PC-3 (cell line): ENCODE results near the gene LUC7L3. TPM values are rescaled to one million over a fixed set of nuclear protein-coding genes. Genes with fewer than 3 reads are reported as not detected.

ENCODE experiments used
- ATAC-seq: fragments of 200-7000 bp; cut with Tn5 transposase; 2 replicates; pipeline ENCODE4 v1.9.1; 2020; ENCODE audit warnings: mild to moderate bottlenecking, moderate library complexity
- BruUV-seq: library from RNA; stranded (reverse); fragments of 400-500 nt; replicated peaks from 2 replicates; lab custom pipeline; 2021; lab: Mats Ljungman, UMichigan
- CTCF ChIA-PET: fragments of 300-600 bp; sonication (Branson Sonifier 250); formaldehyde crosslinking; loops from one replicate; lab custom pipeline; 2022; ENCODE audit warnings: antibody characterized with exemption; lab: Charles Lee
- POLR2A ChIA-PET: fragments of 300-600 bp; sonication (Branson Sonifier 250); formaldehyde crosslinking; loops from one replicate; lab custom pipeline; 2022; ENCODE audit warnings: antibody characterized with exemption; ENCODE audit not compliant: unreplicated experiment; lab: Charles Lee
- DNase-seq: peaks from one replicate; pipeline ENCODE4 v3.0.0-alpha.2; 2015
- H2AFZ ChIP-seq: fragments of 300-600 bp; sonication (generic); 2 replicates; pipeline ENCODE4 v1.6.0; 2016; ENCODE audit warnings: antibody characterized with exemption, low read length
- H3F3A ChIP-seq: fragments of 300-600 bp; sonication (generic); one replicate; pipeline ENCODE4 v1.6.0; 2017; ENCODE audit warnings: antibody characterized with exemption, low read length, control low read depth, mild to moderate bottlenecking; ENCODE audit not compliant: unreplicated experiment
- H3K27ac ChIP-seq: fragments of 300-600 bp; sonication (generic); 2 replicates; pipeline ENCODE4 v1.5.1; 2016; ENCODE audit warnings: mild to moderate bottlenecking, low read length
- H3K27me3 ChIP-seq: fragments of 300-600 bp; sonication (generic); 2 replicates; pipeline ENCODE4 v1.6.1; 2016; ENCODE audit warnings: low read length, mixed read lengths
- H3K36me3 ChIP-seq: fragments of 300-600 bp; sonication (generic); 2 replicates; pipeline ENCODE4 v1.6.1; 2016; ENCODE audit warnings: low read depth, mixed run types, low read length, mixed read lengths
- H3K4me1 ChIP-seq: fragments of 300-600 bp; sonication (generic); 2 replicates; pipeline ENCODE4 v1.5.1; 2016; ENCODE audit warnings: low read length; ENCODE audit not compliant: insufficient read depth
- H3K4me2 ChIP-seq: fragments of 300-600 bp; sonication (generic); 2 replicates; pipeline ENCODE4 v1.6.0; 2016; ENCODE audit warnings: low read length
- H3K4me3 ChIP-seq: fragments of 300-600 bp; sonication (generic); 2 replicates; pipeline ENCODE4 v1.5.1; 2016; ENCODE audit warnings: mild to moderate bottlenecking, low read length, mixed read lengths
- H3K79me2 ChIP-seq: fragments of 300-600 bp; sonication (generic); 2 replicates; pipeline ENCODE4 v1.6.1; 2017; ENCODE audit warnings: low read length, mixed read lengths
- H3K9ac ChIP-seq: fragments of 300-600 bp; sonication (generic); 2 replicates; pipeline ENCODE4 v1.6.0; 2016; ENCODE audit warnings: mild to moderate bottlenecking, low read length
- H3K9me2 ChIP-seq: fragments of 300-600 bp; sonication (generic); replicated peaks from 2 replicates; pipeline ENCODE4 v1.6.1; 2016; ENCODE audit warnings: mixed run types, low read length, mixed read lengths
- H3K9me3 ChIP-seq: fragments of 300-600 bp; sonication (generic); 2 replicates; pipeline ENCODE4 v1.6.1; 2016; ENCODE audit warnings: low read length, mixed read lengths
- H4K20me1 ChIP-seq: fragments of 300-600 bp; sonication (generic); 2 replicates; pipeline ENCODE4 v1.6.1; 2016; ENCODE audit warnings: low read length, mixed read lengths
- CTCF ChIP-seq: fragments of 300-600 bp; sonication (generic); conservative IDR thresholded peaks from 2 replicates; pipeline ENCODE4 v1.5.1; 2017; ENCODE audit warnings: antibody characterized with exemption, low read depth, mild to moderate bottlenecking, low read length
- EZH2 ChIP-seq: fragments of 300-600 bp; sonication (generic); IDR thresholded peaks from one replicate; pipeline ENCODE4 v1.6.1; 2017; ENCODE audit warnings: antibody characterized with exemption, mild to moderate bottlenecking, low read length; ENCODE audit not compliant: unreplicated experiment
- EZH2phosphoT487 ChIP-seq: fragments of 300-600 bp; sonication (generic); IDR thresholded peaks from 2 replicates; pipeline ENCODE4 v1.6.1; 2018; ENCODE audit warnings: mild to moderate bottlenecking, antibody characterized with exemption, low read length, borderline replicate concordance
- intact Hi-C: fragments of 100-400 bp; cut with micrococcal nuclease; formaldehyde crosslinking; loops from 2 replicates; pipeline ENCODE4 v1.9.0; 2023
- total RNA-seq: library from RNA; depleted of rRNA; stranded (reverse); fragments of >200 nt; gene quantifications from 2 replicates; pipeline ENCODE4 v1.2.3, GENCODE V29; 2014

LUC7L3 gene
- total RNA-seq, 1 experiment from 2014 or later, result 43.0 TPM

GRCh38 chr17:50689956-50690886, 29.2 kb upstream of the LUC7L3 start:
- peak overlapping the region; percentile 24 for H3K4me2 ChIP-seq
- no peak for ATAC-seq

GRCh38 chr17:50690887-50691549, 28.4 kb upstream of the LUC7L3 start:
- peak overlapping the region; percentile 86 for H3K27ac ChIP-seq
- POLR2A ChIA-PET, result interaction anchor here (0.6 kb wide), 1 partner anchor 61 kb away, joined by 6 read pairs; no protein-coding TSS in a partner anchor

More at GRCh38 chr17:50689956-50690886, 29.2 kb upstream of the LUC7L3 start:
- Histone ChIP-seq H3K79me2 (peaks cover 7% of the 10 kb centered on the region), H4K20me1 (no peaks in the 10 kb centered on the region), H3K27ac (no peak overlapping the region), H3K9me2 (no peaks in the 10 kb centered on the region), H3F3A (peaks cover 17% of the 10 kb centered on the region), H3K4me3 (no peak overlapping the region), H3K4me1 (peaks cover 86% of the 10 kb centered on the region), H3K9ac (no peak overlapping the region), H3K27me3 (no peaks in the 10 kb centered on the region), H3K36me3 (peaks cover 6% of the 10 kb centered on the region; the same call in 1 of the 2 replicates), H2AFZ (no peak overlapping the region), H3K9me3 (no peaks in the 10 kb centered on the region)
- DNase-seq, result peak; percentile 28
- ChIA-PET CTCF (no interaction called here), POLR2A (no interaction called here)
- BruUV-seq, result no TSS peak
- intact Hi-C loops, result no loop called here
- no peak for TF ChIP-seq EZH2phosphoT487
- TF ChIP-seq EZH2, result no peak

More at GRCh38 chr17:50690887-50691549, 28.4 kb upstream of the LUC7L3 start:
- Histone ChIP-seq H3K9ac (no peak overlapping the region), H3K9me3 (no peaks in the 10 kb centered on the region), H3K4me1 (peaks cover 86% of the 10 kb centered on the region), H3F3A (peaks cover 17% of the 10 kb centered on the region), H3K36me3 (peaks cover 14% of the 10 kb centered on the region), H2AFZ (no peak overlapping the region), H3K4me2 (peak overlapping the region; percentile 82), H4K20me1 (no peaks in the 10 kb centered on the region), H3K9me2 (no peaks in the 10 kb centered on the region), H3K27me3 (no peaks in the 10 kb centered on the region), H3K4me3 (no peak overlapping the region), H3K79me2 (peaks cover 7% of the 10 kb centered on the region)
- BruUV-seq, result no TSS peak
- CTCF ChIA-PET, result no interaction called here
- DNase-seq, result no peak
- no peak for TF ChIP-seq CTCF
- TF ChIP-seq EZH2phosphoT487, result no peak
- no peak for TF ChIP-seq EZH2
- intact Hi-C loops, result no loop called here
- ATAC-seq, result no peak
